ENCODE data around the gene PPFIA4. TPM values are rescaled to one million over a fixed set of nuclear protein-coding genes. Genes with fewer than 3 reads are reported as not detected.

The PPFIA4 gene
- total and polyA plus RNA-seq, 2 donors = 1.3 to 6.5 TPM

DNA sequence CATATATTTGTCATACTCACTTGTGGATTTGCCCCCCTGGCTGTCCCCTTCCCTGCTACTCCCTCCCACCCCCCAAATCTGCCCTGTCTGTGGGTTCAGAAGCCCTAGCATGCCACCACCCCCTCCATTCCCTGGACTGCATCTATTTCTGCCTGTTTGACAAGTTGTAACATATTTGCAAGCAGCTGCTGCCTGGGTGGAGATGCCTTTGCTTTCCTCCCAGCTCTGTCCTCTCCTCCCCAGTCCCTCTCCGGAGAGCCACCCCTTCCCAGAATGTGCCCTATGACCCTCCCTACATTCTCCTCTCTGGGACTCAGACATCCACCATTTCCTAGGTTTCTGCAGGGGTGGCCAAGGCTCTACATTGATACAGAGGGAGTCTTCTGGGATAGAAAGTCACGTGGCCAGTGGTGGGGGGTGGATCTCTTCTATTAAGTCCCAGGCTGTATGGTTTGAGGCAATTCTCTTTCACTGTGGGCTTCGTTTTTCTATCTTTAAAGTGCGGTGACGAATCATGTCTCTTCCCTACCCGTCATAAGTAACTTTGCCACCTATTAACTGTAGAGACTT is 65.6 kb downstream of the PPFIA4 start:
- DNase-seq (ENCODE audit: extremely low spot score) = no peak
- Histone ChIP-seq H3K36me3 (ENCODE audit: insufficient read depth) (no peaks in the 10 kb centered on the region), H3K27ac (ENCODE audit: low read depth) (no peak overlapping the region), H3K4me1 (ENCODE audit: insufficient read depth) (no peaks in the 10 kb centered on the region), H3K4me3 (ENCODE audit: low read depth, low read length) (no peak overlapping the region)
- WGBS = 69% methylated on average over 6 of the region's 6 CpGs

DNA sequence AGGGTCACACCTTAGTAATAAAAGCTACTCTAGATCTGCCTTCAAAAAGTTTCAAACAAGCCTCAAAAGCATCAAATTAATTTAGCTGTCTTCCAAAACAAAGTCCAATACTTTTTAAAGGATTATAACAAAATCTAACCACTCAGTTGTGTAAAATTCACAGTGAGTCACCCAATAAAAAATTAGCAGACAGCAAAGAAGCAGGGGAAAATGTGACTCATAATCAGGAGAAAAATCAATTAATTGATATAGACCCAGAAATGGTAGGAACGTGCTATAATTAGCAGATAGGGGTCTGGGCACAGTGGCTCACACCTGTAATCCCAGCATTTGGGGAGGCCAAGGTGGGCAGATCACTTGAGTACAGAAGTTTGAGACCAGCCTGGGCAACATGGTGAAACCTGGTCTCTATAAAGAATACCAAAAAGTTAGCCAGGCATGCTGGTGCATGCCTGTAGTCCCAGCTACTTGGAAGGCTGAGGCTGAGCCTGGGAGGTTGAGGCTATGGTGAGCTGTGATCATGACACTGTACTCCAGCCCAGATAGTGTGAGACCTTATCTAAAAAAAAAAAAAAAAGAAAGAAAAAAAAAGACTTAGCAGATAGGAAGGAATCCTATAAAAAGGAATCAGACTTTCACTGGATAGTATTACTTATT is 67.6 kb downstream of the PPFIA4 start:
- 78% methylated on average over 1 of the region's 1 CpG for WGBS
- Histone ChIP-seq H3K4me3 (ENCODE audit: low read depth, low read length) (no peak overlapping the region), H3K27ac (ENCODE audit: low read depth) (no peak overlapping the region), H3K4me1 (ENCODE audit: insufficient read depth) (no peaks in the 10 kb centered on the region), H3K36me3 (ENCODE audit: insufficient read depth) (no peaks in the 10 kb centered on the region)
- DNase-seq (ENCODE audit: extremely low spot score) = no peak

DNA sequence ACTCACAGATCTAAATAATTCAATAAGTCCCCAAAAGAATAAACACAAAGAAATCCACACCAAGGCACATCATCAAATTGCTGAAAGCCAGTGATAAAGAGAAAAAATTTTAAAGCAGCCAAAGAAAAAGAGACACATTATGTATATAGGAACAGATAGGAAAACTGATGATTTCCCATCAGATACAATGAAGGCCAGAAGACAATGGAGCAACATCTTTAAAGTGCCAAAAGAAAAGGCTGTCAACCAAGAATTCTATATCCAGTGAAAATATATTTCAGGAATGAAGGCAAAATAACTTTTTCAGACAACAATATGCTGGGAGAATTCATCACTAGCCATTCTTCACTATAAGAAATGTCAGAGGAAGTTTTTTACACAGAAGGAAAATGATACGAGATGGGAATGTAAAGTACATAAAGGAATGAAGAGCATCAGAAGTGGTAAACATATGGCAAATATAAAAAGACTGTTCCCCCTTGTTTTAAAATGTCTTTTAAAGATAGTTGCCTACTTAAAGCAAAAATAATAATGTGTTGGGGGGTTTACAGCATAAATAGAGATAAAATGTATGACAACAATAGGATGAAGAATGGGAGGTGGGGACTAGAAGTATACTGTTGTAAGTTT is 68.9 kb downstream of the PPFIA4 start:
- no peak for DNase-seq (ENCODE audit: extremely low spot score)
- H3K4me1 ChIP-seq (ENCODE audit: insufficient read depth) = no peaks in the 10 kb centered on the region

DNA sequence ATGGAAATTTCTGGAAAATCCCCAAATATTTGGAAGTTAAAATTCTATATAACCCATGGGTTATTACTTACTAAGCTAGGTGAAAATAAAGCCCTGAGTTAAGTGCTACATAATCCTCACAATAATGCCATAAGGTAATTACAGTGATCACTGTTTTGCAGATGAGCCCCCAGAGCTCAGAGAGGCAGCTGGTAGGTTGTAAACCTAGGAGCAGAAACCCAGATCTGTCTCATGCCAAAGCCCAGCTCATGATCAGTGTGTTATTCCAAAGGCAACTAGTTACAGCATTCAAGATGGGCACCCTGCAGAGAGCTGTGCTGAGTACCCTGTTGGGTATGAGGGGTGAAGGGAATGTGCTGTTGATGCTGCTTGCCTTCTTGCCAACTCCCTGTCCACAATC is 70.3 kb downstream of the PPFIA4 start:
- Histone ChIP-seq H3K36me3 (ENCODE audit: insufficient read depth) (no peaks in the 10 kb centered on the region), H3K27ac (ENCODE audit: low read depth) (no peak overlapping the region), H3K4me3 (ENCODE audit: low read depth, low read length) (no peak overlapping the region), H3K4me1 (ENCODE audit: insufficient read depth) (no peaks in the 10 kb centered on the region)
- DNase-seq (ENCODE audit: extremely low spot score) = no peak

More for the DNA sequence above, 68.9 kb downstream of the PPFIA4 start:
- WGBS = 93% methylated on average over 1 of the region's 1 CpG
- Histone ChIP-seq H3K27ac (ENCODE audit: low read depth) (no peak overlapping the region), H3K4me3 (ENCODE audit: low read depth, low read length) (no peak overlapping the region), H3K36me3 (ENCODE audit: insufficient read depth) (no peaks in the 10 kb centered on the region)

DNA sequence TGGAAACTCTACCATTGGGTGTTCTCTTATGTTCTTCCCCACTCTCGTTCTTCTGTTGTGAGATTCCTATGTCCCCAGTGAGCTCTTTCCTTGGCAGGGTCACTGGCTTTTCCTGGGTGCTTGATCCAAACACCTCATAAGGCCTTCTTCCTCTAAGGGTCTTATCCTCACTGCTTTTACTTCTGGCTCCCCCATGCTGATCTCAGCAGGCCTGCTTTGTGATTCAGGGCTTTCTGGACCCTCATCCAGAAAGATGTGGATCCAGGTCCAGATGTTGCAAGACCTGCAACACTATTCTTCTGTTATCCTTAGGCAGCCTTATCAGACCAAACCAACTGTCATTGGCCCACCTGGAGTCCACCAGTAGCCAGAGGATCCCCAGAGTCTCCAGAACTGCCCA is 70.7 kb downstream of the PPFIA4 start:
- Histone ChIP-seq H3K36me3 (ENCODE audit: insufficient read depth) (no peaks in the 10 kb centered on the region), H3K4me1 (ENCODE audit: insufficient read depth) (no peaks in the 10 kb centered on the region), H3K27ac (ENCODE audit: low read depth) (no peak overlapping the region), H3K4me3 (ENCODE audit: low read depth, low read length) (no peak overlapping the region)
- no peak for DNase-seq (ENCODE audit: extremely low spot score)
- WGBS = 87% methylated on average over 1 of the region's 1 CpG

DNA sequence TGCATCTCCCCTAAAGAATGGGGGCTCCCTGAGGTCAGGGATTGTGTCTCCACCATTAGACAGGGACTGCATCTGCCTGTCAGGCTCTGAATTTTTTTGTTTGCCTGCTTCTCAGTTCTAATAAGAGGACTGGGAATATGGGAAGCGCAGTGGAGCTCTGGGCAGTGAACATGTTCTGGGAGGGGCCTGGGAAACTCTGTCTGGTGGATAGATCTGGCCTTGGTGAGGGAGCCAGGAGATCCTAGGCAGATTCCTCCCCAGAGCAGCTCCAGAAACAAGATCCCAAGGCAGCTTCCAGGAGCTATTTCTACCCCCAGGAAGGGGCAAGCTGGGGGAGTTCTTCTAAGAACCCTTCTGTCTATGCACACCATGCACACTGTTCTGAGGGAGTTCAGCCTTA is 72.2 kb downstream of the PPFIA4 start:
- Histone ChIP-seq H3K27ac (ENCODE audit: low read depth) (no peak overlapping the region), H3K4me1 (ENCODE audit: insufficient read depth) (no peaks in the 10 kb centered on the region), H3K36me3 (ENCODE audit: insufficient read depth) (no peaks in the 10 kb centered on the region), H3K4me3 (ENCODE audit: low read depth, low read length) (no peak overlapping the region)
- WGBS = 73% methylated on average over 1 of the region's 1 CpG
- DNase-seq (ENCODE audit: extremely low spot score) = no peak

DNA sequence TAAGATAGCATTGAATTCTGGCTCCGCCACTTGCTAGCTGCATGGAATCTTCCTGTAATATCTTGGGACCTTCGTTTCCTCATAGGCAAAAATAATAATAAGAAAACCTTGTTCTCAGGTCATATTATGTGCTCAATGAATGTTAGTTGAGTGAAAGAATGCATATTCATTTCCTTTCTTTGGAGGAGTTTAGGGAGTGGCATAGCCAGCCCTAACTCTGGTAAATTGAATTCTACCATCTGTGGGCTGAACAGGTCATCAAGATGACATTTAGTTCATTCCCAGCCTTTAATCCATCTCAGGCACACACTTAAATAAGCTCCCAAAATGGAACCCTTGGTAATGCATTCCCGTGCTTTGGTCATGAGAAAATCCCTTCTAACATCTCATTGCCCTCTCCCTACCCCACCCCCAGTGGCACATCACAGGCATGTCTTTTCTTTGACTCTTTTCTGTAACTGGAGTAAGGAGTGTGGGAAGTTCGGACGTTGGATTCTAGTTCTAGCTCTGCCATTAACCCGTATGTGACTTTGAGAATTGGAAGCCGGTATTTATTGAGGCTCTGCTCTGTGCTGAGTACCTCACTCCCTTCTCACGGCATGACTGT is 72.7 kb downstream of the PPFIA4 start:
- WGBS = 80% methylated on average over 8 of the region's 8 CpGs
- Histone ChIP-seq H3K4me3 (ENCODE audit: low read depth, low read length) (no peak overlapping the region), H3K4me1 (ENCODE audit: insufficient read depth) (no peaks in the 10 kb centered on the region), H3K27ac (ENCODE audit: low read depth) (no peak overlapping the region), H3K36me3 (ENCODE audit: insufficient read depth) (no peaks in the 10 kb centered on the region)
- DNase-seq (ENCODE audit: extremely low spot score) = no peak

DNA sequence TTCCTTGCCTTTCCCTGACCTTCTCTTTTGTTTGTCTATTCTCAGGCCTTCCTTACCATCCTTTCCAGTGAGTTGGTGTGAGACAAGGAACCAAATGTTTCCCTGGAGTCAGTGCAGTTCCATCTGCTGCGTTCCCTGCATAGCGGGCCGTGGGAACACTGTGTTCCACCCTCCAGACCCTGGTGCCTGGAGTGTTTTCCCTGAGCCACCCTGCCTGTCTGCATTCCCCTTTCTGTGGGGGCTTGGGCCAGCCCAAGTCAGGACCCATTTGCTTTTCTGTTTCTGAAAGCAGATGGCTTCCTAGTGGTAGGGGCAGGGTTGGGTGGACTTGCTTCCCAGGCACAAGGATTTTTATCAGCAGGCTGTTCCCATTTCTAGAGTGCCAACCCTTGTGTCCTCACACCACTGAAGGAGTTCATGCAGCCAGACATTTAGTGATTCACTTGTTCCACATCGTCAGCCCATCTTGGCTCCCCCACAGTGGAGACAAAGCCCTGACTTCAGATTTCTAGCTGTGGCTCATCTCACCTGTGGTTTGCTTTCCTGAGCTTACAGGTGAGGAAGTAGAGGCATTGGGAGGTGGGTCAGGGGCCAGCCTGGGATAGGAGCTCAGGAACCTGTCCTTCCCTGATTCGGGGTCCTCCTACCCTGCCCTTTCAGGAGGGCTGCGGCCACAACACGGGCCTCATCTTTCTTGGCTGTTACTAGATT is 73.7 kb downstream of the PPFIA4 start:
- no peaks in the 10 kb centered on the region for H3K4me1 ChIP-seq (ENCODE audit: insufficient read depth)
- no peak overlapping the region for H3K4me3 ChIP-seq (ENCODE audit: low read depth, low read length)
- H3K27ac ChIP-seq (ENCODE audit: low read depth) = no peak overlapping the region
- no peak for DNase-seq (ENCODE audit: extremely low spot score)
- no peaks in the 10 kb centered on the region for H3K36me3 ChIP-seq (ENCODE audit: insufficient read depth)
- WGBS = 82% methylated on average over 7 of the region's 7 CpGs

DNA sequence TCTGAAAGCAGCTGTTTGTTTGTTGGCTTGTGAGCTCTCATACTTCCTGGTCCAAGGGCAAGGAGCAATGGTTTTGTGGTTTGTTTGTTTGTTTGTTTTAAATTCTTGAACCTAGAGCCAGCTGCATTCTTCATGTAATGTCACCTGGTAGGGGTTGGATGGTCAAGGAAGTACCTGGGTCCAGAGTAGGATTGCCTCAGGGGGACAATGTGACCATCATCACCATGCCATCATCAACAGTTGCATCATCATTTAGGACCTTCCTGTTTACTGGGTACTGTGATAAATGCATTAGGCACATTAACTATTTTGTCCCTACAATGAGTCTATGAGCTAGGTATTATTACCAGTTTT is 74.2 kb downstream of the PPFIA4 start:
- DNase-seq (ENCODE audit: extremely low spot score) = no peak
- H3K27ac ChIP-seq (ENCODE audit: low read depth) = no peak overlapping the region
- H3K4me3 ChIP-seq (ENCODE audit: low read depth, low read length) = no peak overlapping the region
- H3K36me3 ChIP-seq (ENCODE audit: insufficient read depth) = no peaks in the 10 kb centered on the region
- no peaks in the 10 kb centered on the region for H3K4me1 ChIP-seq (ENCODE audit: insufficient read depth)

DNA sequence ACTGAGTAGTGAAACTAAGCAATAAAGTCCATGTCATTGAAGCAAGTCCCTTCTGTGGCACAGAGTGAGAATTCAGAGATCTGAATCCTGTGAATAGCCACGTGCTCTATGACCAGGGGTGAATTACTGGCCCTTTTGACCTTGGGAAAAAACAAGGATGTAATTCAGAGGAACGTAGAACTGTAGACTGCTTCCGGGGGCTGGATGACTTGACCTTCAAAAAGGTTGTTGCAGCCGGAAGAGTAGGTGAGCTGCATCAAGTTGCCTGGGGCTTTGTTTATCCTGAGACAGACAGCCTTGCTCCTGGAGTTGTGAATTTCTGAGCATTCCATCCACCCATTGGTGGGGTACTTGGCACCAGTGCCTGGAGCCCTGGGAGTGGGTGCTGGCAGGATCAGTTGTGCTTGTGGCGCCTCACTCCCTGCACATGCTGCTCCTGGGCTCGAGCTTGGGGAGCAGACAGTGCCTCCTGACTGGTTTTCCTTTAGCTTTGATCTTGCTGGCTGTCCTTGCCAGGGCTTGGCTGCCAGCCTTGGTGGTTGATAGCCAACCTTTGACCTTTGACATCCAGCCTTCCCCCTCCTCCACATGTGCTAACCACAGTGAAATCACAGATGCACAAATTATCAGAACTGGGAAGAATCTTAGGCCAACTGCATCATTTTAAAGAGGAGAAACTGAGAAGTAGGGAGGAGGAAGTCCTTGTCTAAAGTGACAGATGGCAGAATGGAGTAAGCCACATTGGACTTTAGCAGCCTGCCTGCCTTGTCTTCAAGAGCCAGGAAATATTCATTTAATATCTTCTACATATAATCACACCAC is 75.7 kb downstream of the PPFIA4 start:
- no peak overlapping the region for H3K27ac ChIP-seq (ENCODE audit: low read depth)
- H3K4me3 ChIP-seq (ENCODE audit: low read depth, low read length) = no peak overlapping the region
- WGBS = 73% methylated on average over 6 of the region's 6 CpGs
- H3K4me1 ChIP-seq (ENCODE audit: insufficient read depth) = no peaks in the 10 kb centered on the region
- DNase-seq (ENCODE audit: extremely low spot score) = no peak
- H3K36me3 ChIP-seq (ENCODE audit: insufficient read depth) = no peaks in the 10 kb centered on the region

DNA sequence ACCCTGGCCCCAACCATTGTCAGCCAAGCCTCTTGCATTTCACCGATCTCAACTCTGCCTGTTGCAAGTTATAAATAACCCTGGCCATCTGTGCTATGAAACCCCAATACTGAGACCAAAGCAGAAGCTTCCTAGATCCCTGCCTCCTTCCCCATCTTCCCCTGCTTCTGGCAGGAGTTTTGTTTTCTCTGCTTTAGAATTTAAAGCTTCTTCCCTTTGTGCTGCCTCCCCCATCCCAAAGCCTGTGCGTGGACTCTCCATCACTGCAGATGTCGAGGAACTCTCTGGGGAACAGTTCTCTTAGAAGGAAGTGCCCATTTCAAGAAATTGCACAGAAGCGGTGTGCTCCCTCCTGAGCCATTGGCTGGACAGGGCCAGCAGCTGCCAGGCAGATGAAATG is 76.9 kb downstream of the PPFIA4 start:
- DNase-seq (ENCODE audit: extremely low spot score) = no peak
- H3K4me1 ChIP-seq (ENCODE audit: insufficient read depth) = no peaks in the 10 kb centered on the region
- WGBS = 60% methylated on average over 4 of the region's 4 CpGs
- no peaks in the 10 kb centered on the region for H3K36me3 ChIP-seq (ENCODE audit: insufficient read depth)
- no peak overlapping the region for H3K4me3 ChIP-seq (ENCODE audit: low read depth, low read length)
- H3K27ac ChIP-seq (ENCODE audit: low read depth) = no peak overlapping the region

DNA sequence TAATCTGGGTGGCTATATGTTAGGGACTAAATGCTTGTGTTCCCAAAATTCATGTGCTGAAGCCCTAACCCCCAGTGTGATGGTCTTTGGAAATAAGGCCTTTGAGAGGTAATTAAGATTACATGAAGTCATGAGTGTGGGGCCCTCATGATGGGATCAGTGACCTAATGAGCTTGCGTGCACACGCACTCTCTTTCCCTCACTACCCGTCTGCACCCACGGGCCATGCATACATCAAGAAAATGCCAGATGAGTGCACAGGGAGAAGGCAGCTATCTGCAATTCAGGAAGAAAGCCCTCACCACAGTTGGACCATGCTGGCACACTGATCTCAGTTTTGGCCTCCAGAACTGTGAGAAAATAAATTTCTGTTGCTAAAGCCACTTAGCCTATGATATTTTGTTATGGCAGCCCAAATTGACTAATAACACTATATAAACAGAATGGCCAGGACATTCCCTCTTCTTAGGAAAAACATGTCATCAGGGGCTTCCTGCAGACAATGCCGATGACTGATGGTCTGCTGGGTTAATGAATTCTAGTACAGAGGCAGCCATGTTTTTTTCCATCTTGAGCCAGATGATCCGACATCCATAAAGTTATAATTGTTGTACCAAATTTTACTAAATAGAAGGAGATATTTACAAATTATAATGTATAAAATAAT is 77.7 kb downstream of the PPFIA4 start:
- no peak for DNase-seq (ENCODE audit: extremely low spot score)
- Histone ChIP-seq H3K4me1 (ENCODE audit: insufficient read depth) (no peaks in the 10 kb centered on the region), H3K36me3 (ENCODE audit: insufficient read depth) (no peaks in the 10 kb centered on the region), H3K4me3 (ENCODE audit: low read depth, low read length) (no peak overlapping the region), H3K27ac (ENCODE audit: low read depth) (no peak overlapping the region)
- 91% methylated on average over 6 of the region's 6 CpGs for WGBS

Data from urinary bladder (tissue), 4 donors.